Liver (tissue), 9 donors: ENCODE results near the gene CHD1. TPM values are rescaled to one million over a fixed set of nuclear protein-coding genes. Genes with fewer than 3 reads are reported as not detected.

Experiments used
- DNase-seq: peaks from one replicate; pipeline ENCODE4 v3.0.0-alpha.2; 2017; ENCODE audit warnings: low spot score
- H3K27ac ChIP-seq, 2 donors: one replicate each; pipeline ENCODE4 v1.7.0; 2013; ENCODE audit warnings: inconsistent platforms in 2 of 2, low read length in 2 of 2, control low read depth in 1 of 2, low read depth in 1 of 2, mild to moderate bottlenecking in 1 of 2
- H3K27me3 ChIP-seq, 4 donors: one replicate each; pipeline versions ENCODE4 v1.6.1 to v1.7.0; 2013; ENCODE audit warnings: low read length in 3 of 4, inconsistent platforms in 1 of 4, mild to moderate bottlenecking in 1 of 4, moderate library complexity in 1 of 4; ENCODE audit not compliant: control insufficient read depth in 4 of 4, insufficient read depth in 4 of 4
- H3K36me3 ChIP-seq, 4 donors: one replicate each; pipeline versions ENCODE4 v1.6.1 to v1.7.0; 2013; ENCODE audit warnings: low read length in 3 of 4, mild to moderate bottlenecking in 3 of 4, low read depth in 1 of 4, moderate library complexity in 1 of 4; ENCODE audit not compliant: control insufficient read depth in 4 of 4, insufficient read depth in 3 of 4
- H3K4me1 ChIP-seq, 4 donors: one replicate each; pipeline versions ENCODE4 v1.6.1 to v1.7.0; 2013; ENCODE audit warnings: low read length in 3 of 4, mild to moderate bottlenecking in 3 of 4, moderate library complexity in 1 of 4; ENCODE audit not compliant: control insufficient read depth in 4 of 4, insufficient read depth in 4 of 4
- H3K4me3 ChIP-seq, 3 donors: one replicate each; pipeline versions ENCODE4 v1.6.1 to v1.7.0; 2013; ENCODE audit warnings: low read length in 3 of 3, control low read depth in 1 of 3, low read depth in 1 of 3, mild to moderate bottlenecking in 1 of 3
- H3K9ac ChIP-seq, 2 donors: one replicate each; pipeline ENCODE4 v1.7.0; 2013; ENCODE audit warnings: low read length in 2 of 2, mild to moderate bottlenecking in 2 of 2, moderate library complexity in 2 of 2, control low read depth in 1 of 2, low read depth in 1 of 2
- H3K9me3 ChIP-seq, 4 donors: one replicate each; pipeline versions ENCODE4 v1.6.1 to v1.7.0; 2013; ENCODE audit warnings: low read length in 3 of 4; ENCODE audit not compliant: control insufficient read depth in 4 of 4
- EGR1 ChIP-seq, 2 donors: IDR thresholded peaks; 2 replicates each; pipeline ENCODE4 v1.6.1; 2016 to 2018; ENCODE audit warnings: antibody characterized with exemption in 2 of 2, low read depth in 2 of 2
- FOXA1 ChIP-seq: IDR thresholded peaks from 2 replicates; pipeline ENCODE4 v1.6.1; 2016; ENCODE audit warnings: antibody characterized with exemption
- FOXA2 ChIP-seq: IDR thresholded peaks from 2 replicates; pipeline ENCODE4 v1.6.1; 2016; ENCODE audit warnings: antibody characterized with exemption
- GABPA ChIP-seq, 2 donors: IDR thresholded peaks in 1 of 2; conservative IDR thresholded peaks in 1 of 2; 2 replicates each; pipeline ENCODE4 v1.6.1; 2016; ENCODE audit warnings: antibody characterized with exemption in 2 of 2, mild to moderate bottlenecking in 1 of 2, moderate library complexity in 1 of 2
- HNF4A ChIP-seq, 2 donors: conservative IDR thresholded peaks; 2 replicates each; pipeline ENCODE4 v1.6.1; 2016; ENCODE audit warnings: antibody characterized with exemption in 2 of 2, mild to moderate bottlenecking in 2 of 2
- HNF4G ChIP-seq: IDR thresholded peaks from 2 replicates; pipeline ENCODE4 v1.6.1; 2016; ENCODE audit warnings: antibody characterized with exemption
- JUND ChIP-seq, 2 donors: IDR thresholded peaks; 2 replicates each; pipeline ENCODE4 v1.6.1; 2016; ENCODE audit warnings: antibody characterized with exemption in 2 of 2
- MAX ChIP-seq: IDR thresholded peaks from 2 replicates; pipeline ENCODE4 v1.6.1; 2016; ENCODE audit warnings: antibody characterized with exemption
- RAD21 ChIP-seq, 2 donors: IDR thresholded peaks; 2 replicates each; pipeline ENCODE4 v1.6.1; 2016; ENCODE audit warnings: antibody characterized with exemption in 2 of 2, mild to moderate bottlenecking in 2 of 2
- REST ChIP-seq: IDR thresholded peaks from 2 replicates; pipeline ENCODE4 v1.6.1; 2016; ENCODE audit warnings: antibody characterized with exemption, mild to moderate bottlenecking
- RXRA ChIP-seq, 2 donors: IDR thresholded peaks; 2 replicates each; pipeline ENCODE4 v1.6.1; 2017 to 2018; ENCODE audit warnings: antibody characterized with exemption in 2 of 2, mild to moderate bottlenecking in 1 of 2
- SP1 ChIP-seq: IDR thresholded peaks from 2 replicates; pipeline ENCODE4 v1.6.1; 2018; ENCODE audit warnings: antibody characterized with exemption, mild to moderate bottlenecking
- TAF1 ChIP-seq: conservative IDR thresholded peaks from 2 replicates; pipeline ENCODE4 v1.6.1; 2016; ENCODE audit warnings: antibody characterized with exemption, mild to moderate bottlenecking
- YY1 ChIP-seq: IDR thresholded peaks from 2 replicates; pipeline ENCODE4 v1.6.1; 2016; ENCODE audit warnings: antibody characterized with exemption, mild to moderate bottlenecking
- WGBS: extraction: QIAGEN DNeasy Blood & Tissue Kit; methylation state at CpG from one replicate; pipeline ENCODE4 v1.1.7; 2013; 5-methylcytosine and 5-hydroxymethylcytosine counted together
- polyA plus RNA-seq, 2 donors: library from polyadenylated mRNA; stranded (reverse) in 1 of 2; unstranded in 1 of 2; fragments of 200-250 nt in 1 of 2; fragments of >200 nt in 1 of 2; fragmentation: Nextera tagmentation in 1 of 2; extraction: Ambion mirVana in 1 of 2; gene quantifications; one replicate each; pipeline versions ENCODE4 v1.2.1 to v1.2.3, GENCODE V29; 2013 to 2015
- total RNA-seq, 2 donors: library from RNA; depleted of rRNA; stranded (reverse); fragments of >200 nt; gene quantifications; one replicate each; pipeline ENCODE4 v1.2.3, GENCODE V29; 2014
- TF ChIP-seq, protein P1 (sequence below): IDR thresholded peaks from 2 replicates; pipeline ENCODE4 v1.6.1; 2016; ENCODE audit warnings: antibody characterized with exemption
- TF ChIP-seq, protein P2 (sequence below): IDR thresholded peaks from 2 replicates; pipeline ENCODE4 v1.6.1; 2016; ENCODE audit warnings: antibody characterized with exemption
- donor health status: healthy.
- donor health status: healthy.
- donor health status: healthy.
- donor health status: healthy.
- donor health status: healthy.

The CHD1 gene
- total and polyA plus RNA-seq, 4 donors, result 5.1 to 44.8 (median 25.4) TPM

GRCh38 chr5:98965226-98965625 lies 36.4 kb upstream of the CHD1 start:
- Histone ChIP-seq H3K4me1 (peaks cover 0 to 4% (median 0%) of the 10 kb centered on the region in 4 donors), H3K27ac (no peak overlapping the region), H3K9me3 (peaks cover 0 to 4% (median 0%) of the 10 kb centered on the region in 4 donors), H3K4me3 (no peak overlapping the region), H3K9ac (no peak overlapping the region), H3K36me3 (no peaks in the 10 kb centered on the region), H3K27me3 (no peaks in the 10 kb centered on the region)
- TF ChIP-seq FOXA1 (no peak), REST (no peak), HNF4A (conservative IDR thresholded peaks at IDR 0.05) (no peak), RAD21 (IDR thresholded peaks at IDR 0.05) (no peak), GABPA (IDR thresholded peaks at IDR 0.05 in 1 of 2, conservative IDR thresholded peaks at IDR 0.05 in 1 of 2) (no peak), RXRA (IDR thresholded peaks at IDR 0.05) (no peak), MAX (no peak)
- TF ChIP-seq, protein P1, sequence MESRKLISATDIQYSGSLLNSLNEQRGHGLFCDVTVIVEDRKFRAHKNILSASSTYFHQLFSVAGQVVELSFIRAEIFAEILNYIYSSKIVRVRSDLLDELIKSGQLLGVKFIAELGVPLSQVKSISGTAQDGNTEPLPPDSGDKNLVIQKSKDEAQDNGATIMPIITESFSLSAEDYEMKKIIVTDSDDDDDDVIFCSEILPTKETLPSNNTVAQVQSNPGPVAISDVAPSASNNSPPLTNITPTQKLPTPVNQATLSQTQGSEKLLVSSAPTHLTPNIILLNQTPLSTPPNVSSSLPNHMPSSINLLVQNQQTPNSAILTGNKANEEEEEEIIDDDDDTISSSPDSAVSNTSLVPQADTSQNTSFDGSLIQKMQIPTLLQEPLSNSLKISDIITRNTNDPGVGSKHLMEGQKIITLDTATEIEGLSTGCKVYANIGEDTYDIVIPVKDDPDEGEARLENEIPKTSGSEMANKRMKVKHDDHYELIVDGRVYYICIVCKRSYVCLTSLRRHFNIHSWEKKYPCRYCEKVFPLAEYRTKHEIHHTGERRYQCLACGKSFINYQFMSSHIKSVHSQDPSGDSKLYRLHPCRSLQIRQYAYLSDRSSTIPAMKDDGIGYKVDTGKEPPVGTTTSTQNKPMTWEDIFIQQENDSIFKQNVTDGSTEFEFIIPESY, result no peak
- TF ChIP-seq, protein P2, sequence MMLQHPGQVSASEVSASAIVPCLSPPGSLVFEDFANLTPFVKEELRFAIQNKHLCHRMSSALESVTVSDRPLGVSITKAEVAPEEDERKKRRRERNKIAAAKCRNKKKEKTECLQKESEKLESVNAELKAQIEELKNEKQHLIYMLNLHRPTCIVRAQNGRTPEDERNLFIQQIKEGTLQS, result no peak
- no peak for DNase-seq
- 94% methylated on average over 4 of the region's 4 CpGs for WGBS

DNA sequence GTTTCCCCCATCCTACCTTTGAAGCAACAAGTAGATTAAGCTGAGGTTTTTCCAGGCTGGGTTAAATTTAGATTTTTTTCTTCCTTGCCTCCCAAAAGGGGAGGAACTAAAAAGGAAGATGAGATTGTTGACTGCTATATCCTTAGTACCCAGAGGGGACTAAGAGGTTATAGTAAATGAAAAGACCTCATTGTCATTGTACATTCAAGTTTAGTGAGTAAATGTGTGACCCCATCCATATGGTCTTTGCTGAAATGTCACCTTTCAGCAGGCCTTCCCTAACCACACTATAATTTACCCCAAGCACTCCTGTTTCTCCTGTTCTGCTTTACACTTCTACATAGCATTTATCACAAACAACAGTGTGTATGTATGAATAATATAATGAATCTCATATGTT lies 35.8 kb upstream of the CHD1 start:
- Histone ChIP-seq H3K27ac (no peak overlapping the region), H3K36me3 (no peaks in the 10 kb centered on the region), H3K4me1 (peaks cover 0 to under 1% (median 0%) of the 10 kb centered on the region in 4 donors), H3K27me3 (no peaks in the 10 kb centered on the region), H3K9ac (no peak overlapping the region), H3K4me3 (no peak overlapping the region), H3K9me3 (peaks cover 0 to 4% (median 0%) of the 10 kb centered on the region in 4 donors)
- TF ChIP-seq SP1 (no peak), RAD21 (IDR thresholded peaks at IDR 0.05) (no peak), YY1 (no peak), HNF4A (conservative IDR thresholded peaks at IDR 0.05) (no peak), HNF4G (no peak), TAF1 (no peak), EGR1 (IDR thresholded peaks at IDR 0.05; ENCODE audit: low read depth in 2 of 2) (no peak), FOXA2 (no peak), REST (no peak), JUND (IDR thresholded peaks at IDR 0.05) (no peak), MAX (no peak), FOXA1 (no peak), RXRA (IDR thresholded peaks at IDR 0.05) (no peak)
- TF ChIP-seq, protein P2, result no peak
- DNase-seq, result no peak
